SK-N-SH treated with all-trans-retinoic acid at 6 μM for 48 hours (cell line): ENCODE measurements around the gene DEPP1.

ENCODE experiments used
- ARNTL ChIP-seq: fragments of 450-650 bp; formaldehyde crosslinking; IDR thresholded peaks from 2 replicates; pipeline ENCODE4 v1.5.0; 2020; ENCODE audit warnings: low read depth, mild to moderate bottlenecking, moderate library complexity, borderline replicate concordance
- BACH2 ChIP-seq: fragments of 250-450 bp; sonication (Bioruptor Pico); IDR thresholded peaks from 2 replicates; pipeline ENCODE4 v1.9.0; 2021; ENCODE audit warnings: mild to moderate bottlenecking, borderline replicate concordance
- CSDC2 ChIP-seq: fragments of 250-450 bp; sonication (Bioruptor Pico); IDR thresholded peaks from 2 replicates; pipeline ENCODE4 v1.5.0; 2020; ENCODE audit warnings: mild to moderate bottlenecking, moderate library complexity
- ESRRG ChIP-seq: fragments of 250-450 bp; sonication (Bioruptor Pico); IDR thresholded peaks from 2 replicates; pipeline ENCODE4 v1.6.1; 2021; ENCODE audit warnings: mild to moderate bottlenecking
- GLIS3 ChIP-seq: fragments of 250-450 bp; sonication (Bioruptor Pico); IDR thresholded peaks from 2 replicates; pipeline ENCODE4 v1.5.0; 2020; ENCODE audit warnings: mild to moderate bottlenecking, moderate library complexity
- PPARA ChIP-seq: fragments of 250-450 bp; sonication (Bioruptor Pico); IDR thresholded peaks from 2 replicates; pipeline ENCODE4 v1.5.0; 2020; ENCODE audit warnings: mild to moderate bottlenecking, borderline replicate concordance
- TCF4 ChIP-seq: fragments of 250-450 bp; sonication (Bioruptor Pico); IDR thresholded peaks from 2 replicates; pipeline ENCODE4 v1.8.0; 2021; ENCODE audit warnings: mild to moderate bottlenecking, moderate library complexity, borderline replicate concordance
- TOX ChIP-seq: fragments of 250-450 bp; sonication (Bioruptor Pico); IDR thresholded peaks from 2 replicates; pipeline ENCODE4 v1.8.0; 2021; ENCODE audit warnings: mild to moderate bottlenecking, moderate library complexity, borderline replicate concordance
- ZFP3 ChIP-seq: fragments of 250-450 bp; sonication (Bioruptor Pico); IDR thresholded peaks from 2 replicates; pipeline ENCODE4 v1.5.0; 2020; ENCODE audit warnings: mild to moderate bottlenecking, moderate library complexity
- ZNF565 ChIP-seq: fragments of 450-650 bp; formaldehyde crosslinking; conservative IDR thresholded peaks from 2 replicates; pipeline ENCODE4 v1.5.0; 2020; ENCODE audit warnings: low read depth, mild to moderate bottlenecking, moderate library complexity
- ZNF70 ChIP-seq: fragments of 450-650 bp; formaldehyde crosslinking; IDR thresholded peaks from 2 replicates; pipeline ENCODE4 v1.5.0; 2020; ENCODE audit warnings: mild to moderate bottlenecking, moderate library complexity
- ZNF8 ChIP-seq: fragments of 450-650 bp; formaldehyde crosslinking; IDR thresholded peaks from 2 replicates; pipeline ENCODE4 v1.5.0; 2020; ENCODE audit warnings: mild to moderate bottlenecking, moderate library complexity
- TF ChIP-seq, protein P1 (sequence below): fragments of 250-450 bp; sonication (Bioruptor Pico); IDR thresholded peaks from 2 replicates; pipeline ENCODE4 v1.8.0; 2020; ENCODE audit warnings: mild to moderate bottlenecking, moderate library complexity, borderline replicate concordance

DNA sequence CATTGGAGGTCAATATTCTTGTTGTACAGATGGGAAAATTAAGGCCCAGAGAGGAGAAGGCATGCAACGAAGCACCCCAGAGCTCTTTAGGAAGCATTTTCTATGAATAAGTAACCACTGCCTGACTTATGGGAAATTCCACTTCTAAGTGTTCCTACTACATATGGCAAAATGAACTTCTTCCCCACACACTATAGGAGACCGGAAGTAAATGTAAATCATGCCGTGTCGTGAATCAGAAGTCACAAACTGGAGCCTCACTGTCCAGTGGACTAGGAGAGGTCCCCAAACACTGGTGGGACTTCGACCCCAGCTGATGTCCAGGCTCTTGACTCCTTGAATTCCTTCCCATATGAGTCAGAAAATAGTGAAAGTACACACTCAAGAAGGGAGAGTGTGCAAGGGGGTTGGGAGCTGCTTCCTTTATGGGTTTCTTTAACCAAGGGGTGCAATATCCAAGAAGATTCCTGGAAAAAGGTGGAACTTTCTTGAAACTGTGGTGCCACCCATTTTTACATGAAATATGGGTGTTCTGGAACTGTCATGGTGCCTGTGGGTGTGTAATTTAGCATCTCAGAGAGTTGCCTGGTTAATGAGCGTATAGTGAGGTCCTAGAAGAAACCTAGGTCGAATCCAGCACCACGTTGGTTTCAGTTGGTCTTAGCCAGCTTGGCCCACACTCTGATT is 12.3 kb downstream of the DEPP1 start:
- TF ChIP-seq TCF4 (no peak), PPARA (CRISPR knock-in tag) (no peak), TOX (CRISPR knock-in tag) (no peak), GLIS3 (no peak), ZFP3 (CRISPR knock-in tag) (no peak), CSDC2 (CRISPR knock-in tag) (no peak), ZNF70 (CRISPR knock-in tag) (no peak), ZNF8 (CRISPR knock-in tag) (no peak), ZNF565 (CRISPR knock-in tag) (no peak), BACH2 (CRISPR knock-in tag) (no peak), ESRRG (no peak), ARNTL (CRISPR knock-in tag) (no peak)
- TF ChIP-seq, protein P1, sequence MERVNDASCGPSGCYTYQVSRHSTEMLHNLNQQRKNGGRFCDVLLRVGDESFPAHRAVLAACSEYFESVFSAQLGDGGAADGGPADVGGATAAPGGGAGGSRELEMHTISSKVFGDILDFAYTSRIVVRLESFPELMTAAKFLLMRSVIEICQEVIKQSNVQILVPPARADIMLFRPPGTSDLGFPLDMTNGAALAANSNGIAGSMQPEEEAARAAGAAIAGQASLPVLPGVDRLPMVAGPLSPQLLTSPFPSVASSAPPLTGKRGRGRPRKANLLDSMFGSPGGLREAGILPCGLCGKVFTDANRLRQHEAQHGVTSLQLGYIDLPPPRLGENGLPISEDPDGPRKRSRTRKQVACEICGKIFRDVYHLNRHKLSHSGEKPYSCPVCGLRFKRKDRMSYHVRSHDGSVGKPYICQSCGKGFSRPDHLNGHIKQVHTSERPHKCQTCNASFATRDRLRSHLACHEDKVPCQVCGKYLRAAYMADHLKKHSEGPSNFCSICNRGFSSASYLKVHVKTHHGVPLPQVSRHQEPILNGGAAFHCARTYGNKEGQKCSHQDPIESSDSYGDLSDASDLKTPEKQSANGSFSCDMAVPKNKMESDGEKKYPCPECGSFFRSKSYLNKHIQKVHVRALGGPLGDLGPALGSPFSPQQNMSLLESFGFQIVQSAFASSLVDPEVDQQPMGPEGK (CRISPR knock-in tag), result no peak
